NT2/D1 (cell line): ENCODE measurements around the gene ANKS6.

Experiments used
- DNase-seq: peaks from one replicate; pipeline ENCODE4 v3.0.0-alpha.2; 2011; ENCODE audit warnings: low read depth, low spot score
- H3K27me3 ChIP-seq: 2 replicates; pipeline ENCODE4 v1.6.0; 2011; ENCODE audit warnings: mild to moderate bottlenecking; ENCODE audit not compliant: insufficient read length, insufficient read depth
- H3K36me3 ChIP-seq: 2 replicates; pipeline ENCODE4 v1.6.1; 2011; ENCODE audit warnings: mild to moderate bottlenecking, low read length, mixed read lengths; ENCODE audit not compliant: insufficient read depth, insufficient read length
- H3K4me1 ChIP-seq: 2 replicates; pipeline ENCODE4 v1.5.1; 2011; ENCODE audit not compliant: insufficient read depth, insufficient read length
- H3K4me3 ChIP-seq: 2 replicates; pipeline ENCODE4 v1.5.1; 2011; ENCODE audit warnings: low read depth; ENCODE audit not compliant: insufficient read length
- H3K9ac ChIP-seq: 2 replicates; pipeline ENCODE4 v1.6.0; 2011; ENCODE audit warnings: low read depth; ENCODE audit not compliant: insufficient read length
- H3K9me3 ChIP-seq: 2 replicates; pipeline ENCODE4 v1.5.1; 2011; ENCODE audit warnings: mild to moderate bottlenecking, low read length; ENCODE audit not compliant: insufficient read depth
- SUZ12 ChIP-seq: IDR thresholded peaks from 2 replicates; pipeline ENCODE4 v1.6.1; 2011; ENCODE audit not compliant: insufficient read length, insufficient read depth; ENCODE audit errors: extremely low read depth
- YY1 ChIP-seq: IDR thresholded peaks from 2 replicates; pipeline ENCODE4 v1.6.1; 2011; ENCODE audit not compliant: insufficient read length, insufficient read depth
- ZNF274 ChIP-seq: IDR thresholded peaks from 2 replicates; pipeline ENCODE4 v1.6.1; 2011; ENCODE audit warnings: mild to moderate bottlenecking, low read depth, low read length

Gene ANKS6

DNA sequence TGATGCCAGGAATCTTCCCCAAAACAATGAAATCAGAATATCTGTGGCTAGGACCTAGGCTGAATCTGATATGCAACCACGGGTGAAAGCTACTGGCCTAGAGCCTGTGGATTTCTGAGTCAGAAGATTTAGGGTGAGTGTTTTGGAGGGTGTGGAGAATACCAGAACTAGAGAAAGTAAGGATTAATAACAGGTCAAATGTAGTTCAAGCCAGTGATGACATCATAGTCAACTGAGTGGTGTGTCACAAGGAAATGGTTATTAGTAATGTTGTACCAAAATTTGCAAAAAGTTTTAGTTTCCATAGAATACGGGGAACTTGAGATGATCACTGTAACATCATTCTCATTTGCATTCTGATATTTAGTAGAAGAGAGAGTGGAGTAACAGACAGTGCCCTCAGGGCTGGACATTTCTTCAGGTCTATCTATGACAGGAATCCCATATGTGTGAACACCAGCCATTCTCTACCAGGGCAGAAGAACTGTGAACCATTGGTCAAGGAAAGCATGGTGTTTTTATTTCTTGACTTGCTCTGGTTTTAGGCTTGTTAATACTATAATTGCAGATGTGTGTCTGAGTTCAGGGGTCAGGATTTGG is 14.8 kb upstream of the ANKS6 start:
- no peak for TF ChIP-seq SUZ12
- TF ChIP-seq YY1 = no peak
- Histone ChIP-seq H3K36me3 (no peaks in the 10 kb centered on the region), H3K4me1 (no peaks in the 10 kb centered on the region), H3K4me3 (no peak overlapping the region), H3K9ac (no peak overlapping the region), H3K27me3 (peaks cover 19% of the 10 kb centered on the region), H3K9me3 (no peaks in the 10 kb centered on the region)
- DNase-seq = no peak

DNA sequence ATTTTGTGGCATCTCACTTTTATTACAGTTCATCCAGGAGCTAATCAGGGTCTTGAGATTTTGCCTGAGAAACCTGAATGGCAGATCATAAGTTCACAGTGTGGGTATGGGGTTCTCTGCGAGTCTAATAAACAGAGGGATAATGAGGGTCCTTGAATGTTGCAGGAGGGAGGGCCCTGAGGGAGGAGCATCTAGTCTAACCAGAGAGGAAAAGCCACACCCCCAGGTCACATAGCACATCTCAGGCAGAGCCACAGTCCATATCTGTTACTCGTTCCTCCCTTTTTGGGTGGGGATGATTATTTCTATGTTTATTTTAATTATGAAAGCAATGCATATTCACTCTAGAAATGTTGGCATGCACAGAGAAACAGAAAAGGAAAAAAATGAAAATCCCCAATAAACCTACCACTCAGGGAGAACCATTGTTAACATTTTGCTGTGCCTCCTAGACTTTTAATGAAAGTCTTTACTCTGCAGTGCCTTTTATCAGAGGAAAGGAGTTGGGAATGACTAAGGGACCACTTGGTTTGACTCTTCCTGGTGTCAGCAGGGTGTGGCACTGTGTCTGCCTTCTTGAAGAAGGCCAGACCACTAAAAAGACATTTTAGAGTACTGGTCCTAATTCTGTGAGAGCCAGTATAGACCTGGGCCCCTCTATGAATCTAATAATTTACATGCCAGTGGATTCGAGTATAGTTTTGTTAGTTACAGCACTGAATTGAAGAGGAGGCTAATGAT is 13.9 kb upstream of the ANKS6 start:
- DNase-seq = no peak
- H3K4me3 ChIP-seq = no peak overlapping the region
- no peaks in the 10 kb centered on the region for H3K36me3 ChIP-seq
- H3K4me1 ChIP-seq = no peaks in the 10 kb centered on the region
- TF ChIP-seq SUZ12 = no peak
- TF ChIP-seq ZNF274 = no peak
- TF ChIP-seq YY1 = no peak
- H3K9me3 ChIP-seq = no peaks in the 10 kb centered on the region
- no peak overlapping the region for H3K9ac ChIP-seq
- H3K27me3 ChIP-seq = peaks cover 19% of the 10 kb centered on the region

DNA sequence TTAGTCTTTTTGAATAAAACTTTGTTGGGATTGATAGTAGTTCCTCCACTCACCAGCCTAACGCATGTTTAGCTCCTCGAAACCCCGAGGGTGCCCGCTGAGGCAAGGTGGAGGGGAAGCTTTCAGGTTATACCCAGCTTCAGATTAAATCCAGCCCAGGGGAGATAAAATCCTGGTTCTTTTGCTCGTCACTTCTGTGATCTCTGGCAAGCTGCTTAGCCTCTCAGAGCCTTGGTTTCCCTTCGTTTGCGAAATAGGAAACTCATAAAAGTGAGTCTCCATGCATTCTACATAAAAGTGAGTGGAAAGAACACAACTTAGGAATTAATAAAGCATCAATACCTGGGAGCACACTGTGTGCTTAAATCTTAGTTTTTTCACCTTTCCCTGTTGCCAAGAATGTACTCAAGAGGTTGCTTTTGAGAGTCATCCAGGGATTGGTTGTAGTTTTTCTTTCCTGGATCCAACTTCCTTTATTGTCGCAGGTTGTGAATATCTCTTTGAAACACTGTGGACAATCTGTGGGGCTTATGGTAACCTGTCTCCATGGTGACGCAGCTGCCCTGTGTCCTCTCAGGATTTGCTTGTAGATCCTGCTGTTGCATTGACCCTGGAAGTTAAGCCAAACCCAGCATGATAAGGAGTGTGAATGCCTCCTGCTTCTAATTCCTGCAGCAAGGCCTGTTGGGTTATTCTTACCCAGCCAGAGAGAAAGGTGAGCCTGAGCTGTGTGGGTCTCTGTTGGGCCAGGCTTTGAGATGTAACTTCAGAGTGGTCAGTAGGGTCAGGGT is 13.2 kb upstream of the ANKS6 start:
- no peaks in the 10 kb centered on the region for H3K4me1 ChIP-seq
- DNase-seq = no peak
- H3K27me3 ChIP-seq = peaks cover 19% of the 10 kb centered on the region
- TF ChIP-seq YY1 (no peak), SUZ12 (no peak), ZNF274 (no peak)
- no peak overlapping the region for H3K4me3 ChIP-seq
- H3K36me3 ChIP-seq = no peaks in the 10 kb centered on the region
- no peak overlapping the region for H3K9ac ChIP-seq
- H3K9me3 ChIP-seq = no peaks in the 10 kb centered on the region

DNA sequence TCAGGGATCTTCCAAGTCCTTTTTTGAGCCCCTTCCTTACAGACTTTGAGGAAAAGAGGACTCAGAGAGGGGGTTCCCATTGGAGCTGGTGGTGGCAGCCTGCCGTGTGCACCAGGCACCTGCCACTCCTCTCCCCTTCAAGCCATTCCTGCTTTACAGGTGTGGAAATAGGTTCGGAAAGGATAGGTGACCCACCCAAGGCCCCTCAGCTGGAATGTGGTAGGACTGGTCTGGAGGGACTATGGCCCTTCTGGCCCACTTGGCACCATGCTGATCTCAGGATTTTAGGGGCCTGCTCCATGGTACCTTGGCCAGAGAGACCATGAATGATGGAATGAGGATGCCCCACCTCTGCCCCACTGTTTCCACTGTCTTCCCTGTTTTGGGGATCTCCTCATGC is 12.5 kb upstream of the ANKS6 start:
- H3K4me3 ChIP-seq = no peak overlapping the region
- TF ChIP-seq YY1 (no peak), SUZ12 (no peak), ZNF274 (no peak)
- H3K27me3 ChIP-seq = peaks cover 19% of the 10 kb centered on the region
- H3K9ac ChIP-seq = no peak overlapping the region
- no peaks in the 10 kb centered on the region for H3K4me1 ChIP-seq
- no peaks in the 10 kb centered on the region for H3K9me3 ChIP-seq
- H3K36me3 ChIP-seq = no peaks in the 10 kb centered on the region
- DNase-seq = no peak

DNA sequence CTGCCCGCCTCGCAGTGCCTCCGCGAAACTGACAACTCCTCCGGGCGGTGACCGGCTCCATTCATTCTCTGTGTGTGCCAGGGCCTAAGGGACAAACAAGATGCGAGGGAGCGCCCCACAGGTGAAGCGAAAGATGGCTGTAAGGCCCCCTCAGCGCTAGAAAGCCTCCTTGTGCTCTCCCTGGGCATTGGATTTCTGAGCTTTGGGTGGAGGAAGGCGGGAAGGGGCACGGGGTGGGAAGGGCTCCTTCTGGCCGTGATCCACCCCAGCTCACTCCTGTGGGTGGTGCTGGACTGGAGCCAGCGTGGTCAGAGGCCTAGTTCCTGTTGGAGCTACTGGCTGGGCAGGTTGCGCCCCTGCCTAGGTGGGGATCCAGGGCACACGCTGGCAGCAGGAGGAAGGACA is 12.1 kb upstream of the ANKS6 start:
- H3K36me3 ChIP-seq = no peaks in the 10 kb centered on the region
- peaks cover 19% of the 10 kb centered on the region for H3K27me3 ChIP-seq
- H3K9ac ChIP-seq = peak overlapping the region; percentile 81
- no peaks in the 10 kb centered on the region for H3K4me1 ChIP-seq
- no peaks in the 10 kb centered on the region for H3K9me3 ChIP-seq
- peak overlapping the region; percentile 65 for H3K4me3 ChIP-seq
- DNase-seq = no peak
- TF ChIP-seq YY1 = no peak

DNA sequence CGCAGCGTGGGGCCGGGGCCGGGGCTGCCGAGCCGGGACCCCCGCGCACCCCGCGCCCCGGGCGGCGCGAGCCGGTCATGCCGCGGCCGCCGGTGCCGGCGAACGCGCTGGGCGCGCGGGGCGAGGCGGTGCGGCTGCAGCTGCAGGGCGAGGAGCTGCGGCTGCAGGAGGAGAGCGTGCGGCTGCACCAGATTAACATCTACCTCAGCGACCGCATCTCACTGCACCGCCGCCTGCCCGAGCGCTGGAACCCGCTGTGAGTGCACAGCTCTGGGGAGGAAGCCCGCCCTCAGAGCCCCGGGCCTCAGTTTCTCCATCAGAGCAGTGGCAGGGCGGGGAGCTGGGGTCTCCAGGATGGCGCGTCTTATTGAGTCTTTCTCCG is 11.4 kb upstream of the ANKS6 start:
- H3K4me3 ChIP-seq = peak overlapping the region; percentile 65
- H3K27me3 ChIP-seq = peaks cover 19% of the 10 kb centered on the region
- no peaks in the 10 kb centered on the region for H3K4me1 ChIP-seq
- H3K9me3 ChIP-seq = no peaks in the 10 kb centered on the region
- no peak for DNase-seq
- H3K9ac ChIP-seq = peak overlapping the region; percentile 81
- H3K36me3 ChIP-seq = no peaks in the 10 kb centered on the region
- no peak for TF ChIP-seq ZNF274
- no peak for TF ChIP-seq YY1
- no peak for TF ChIP-seq SUZ12

DNA sequence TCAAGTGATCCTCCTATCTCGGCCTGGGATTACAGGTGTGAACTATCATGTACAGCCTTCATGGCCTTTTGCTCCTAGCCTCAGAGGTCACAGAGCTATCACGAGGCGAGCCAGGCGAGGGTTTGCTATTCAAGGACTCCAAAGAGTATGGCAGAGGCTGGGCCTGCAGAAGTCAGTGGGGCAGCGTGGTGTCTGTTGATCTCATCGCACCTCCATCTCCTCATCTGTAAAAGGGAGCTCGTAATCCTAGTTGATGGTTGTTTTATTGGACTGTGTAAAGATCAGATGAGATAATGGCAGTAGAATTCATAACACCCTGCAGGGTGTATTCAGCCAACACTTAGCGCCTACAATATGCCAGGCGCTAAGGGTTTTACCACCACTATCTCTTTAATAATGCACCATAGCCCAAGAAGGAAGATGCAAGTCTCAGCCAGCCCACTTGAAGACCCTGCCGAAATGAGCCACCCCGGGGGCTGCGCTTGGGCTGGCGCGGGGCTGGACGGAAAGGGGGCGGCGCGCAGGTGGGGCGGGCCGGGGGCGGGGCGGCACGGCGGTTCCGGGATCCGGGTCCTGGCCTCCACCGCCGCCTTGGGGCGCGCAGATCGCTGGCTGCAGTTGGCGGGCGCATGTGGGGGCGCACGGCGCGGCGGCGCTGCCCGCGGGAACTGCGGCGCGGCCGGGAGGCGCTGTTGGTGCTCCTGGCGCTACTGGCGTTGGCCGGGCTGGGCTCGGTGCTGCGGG is 10.9 kb upstream of the ANKS6 start, which contains the start of gene GALNT12:
Gene GALNT12 (plus strand): TSS at position 601 of the 744 bp plus-strand sequence. CDS start 29 bp downstream, at position 630.
- Histone ChIP-seq H3K4me3 (peak within 1 kb of the TSS; percentile 65), H3K4me1 (no peaks in the 10 kb centered on the region), H3K27me3 (peaks cover 19% of the 10 kb centered on the region), H3K36me3 (no peaks in the 10 kb centered on the region), H3K9ac (peak within 1 kb of the TSS; percentile 81), H3K9me3 (no peaks in the 10 kb centered on the region)
- TF ChIP-seq SUZ12 = no peak
- no peak for TF ChIP-seq YY1
- TF ChIP-seq ZNF274 = no peak
- no peak for DNase-seq
